GM06990 (cell line): ENCODE data around the gene NCBP2L.

Experiments
- DNase-seq: peaks from one replicate; pipeline ENCODE4 v3.0.0-alpha.2; 2011; ENCODE audit not compliant: insufficient read length; ENCODE audit errors: extremely low read depth
- H3K27me3 ChIP-seq: replicated peaks from 2 replicates; pipeline ENCODE4 v1.6.0; 2011; ENCODE audit warnings: low read length; ENCODE audit not compliant: control insufficient read depth, insufficient read depth
- H3K36me3 ChIP-seq: 2 replicates; pipeline ENCODE4 v1.5.1; 2011; ENCODE audit warnings: low read length; ENCODE audit not compliant: control insufficient read depth, insufficient read depth
- H3K4me3 ChIP-seq: replicated peaks from 2 replicates; pipeline ENCODE4 v1.5.1; 2011; ENCODE audit warnings: low read depth, mild to moderate bottlenecking, control low read depth, low read length
- CTCF ChIP-seq: IDR thresholded peaks from 2 replicates; pipeline ENCODE4 v1.5.1; 2011; ENCODE audit warnings: low read length, control low read depth, mild to moderate bottlenecking, inconsistent platforms; ENCODE audit not compliant: insufficient read depth, poor library complexity, severe bottlenecking

The NCBP2L gene

DNA sequence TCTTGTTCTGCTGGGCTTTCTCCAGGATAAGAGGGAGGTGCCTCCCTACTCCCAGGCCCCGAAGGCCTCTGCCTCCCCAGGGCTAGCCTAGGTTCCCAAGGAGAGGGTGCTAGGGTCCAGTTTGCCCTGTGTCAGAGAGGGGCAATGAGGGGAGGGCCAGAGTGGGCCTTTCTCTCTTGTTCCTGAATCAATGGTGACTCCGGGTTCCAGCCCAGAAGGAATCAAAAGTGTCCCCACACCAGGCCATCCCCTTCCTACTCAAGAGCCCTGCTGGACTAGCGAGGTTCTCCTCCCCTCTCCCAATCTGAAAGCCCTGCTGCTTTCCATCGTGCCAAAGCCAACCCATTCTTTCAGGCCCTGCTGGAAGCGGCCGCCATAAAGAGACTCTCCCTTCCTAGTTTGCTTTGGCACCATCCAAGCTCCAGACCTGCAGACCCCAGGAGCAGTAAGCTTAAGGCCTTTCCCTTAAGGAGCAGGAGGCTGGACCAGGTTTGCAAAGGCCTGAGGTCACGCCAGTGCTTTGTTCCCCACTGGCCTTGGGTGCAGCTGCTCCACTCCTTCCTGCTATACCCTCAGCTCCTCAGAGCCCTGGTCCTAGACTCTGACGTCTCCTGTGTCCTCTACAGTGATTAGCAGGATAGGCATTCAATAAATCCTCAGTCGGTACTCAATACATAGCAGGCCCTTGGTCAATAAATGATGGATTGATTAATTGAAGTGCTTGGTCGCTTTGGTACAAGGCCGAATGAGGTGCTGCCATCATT lies 12.5 kb upstream of the NCBP2L start:
- no peak for DNase-seq
- H3K4me3 ChIP-seq = no peak overlapping the region
- no peak for TF ChIP-seq CTCF
- H3K36me3 ChIP-seq = no peaks in the 10 kb centered on the region
- H3K27me3 ChIP-seq = no peaks in the 10 kb centered on the region

GRCh38 chrX:107766470-107767150 lies 10.9 kb upstream of the NCBP2L start:
- no peak for DNase-seq
- Histone ChIP-seq H3K27me3 (no peaks in the 10 kb centered on the region), H3K36me3 (no peaks in the 10 kb centered on the region), H3K4me3 (no peak overlapping the region)
- no peak for TF ChIP-seq CTCF

DNA sequence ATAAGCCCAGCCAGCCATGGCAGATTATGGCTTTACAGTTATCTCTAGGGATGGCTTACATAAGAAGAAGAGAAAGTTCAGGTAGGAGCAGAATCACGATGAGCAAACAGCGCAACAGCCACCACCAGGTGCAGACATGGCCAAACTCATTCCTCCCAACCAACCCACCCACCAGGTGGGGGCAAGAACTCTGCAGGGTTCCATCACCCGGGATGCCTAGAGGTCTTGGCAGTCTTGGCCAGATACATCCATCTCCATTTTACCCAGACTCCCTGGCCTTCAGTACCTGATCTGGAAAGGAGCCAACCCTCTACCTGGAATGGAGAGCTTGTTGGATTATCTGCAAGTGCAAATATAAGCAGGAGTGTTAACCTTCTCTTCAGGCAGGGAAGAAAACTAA lies 9.5 kb upstream of the NCBP2L start:
- no peaks in the 10 kb centered on the region for H3K36me3 ChIP-seq
- 0 out of 2 replicates have a peak, but pooled peaks cover 1% of the 10 kb centered on the region for H3K27me3 ChIP-seq
- DNase-seq = no peak
- H3K4me3 ChIP-seq = no peak overlapping the region
- TF ChIP-seq CTCF = no peak

- DNase-seq = no peak
- peaks cover 1% of the 10 kb centered on the region; the same call in 1 of the 2 replicates for H3K27me3 ChIP-seq
- no peak for TF ChIP-seq CTCF
- no peak overlapping the region for H3K4me3 ChIP-seq
- H3K36me3 ChIP-seq = no peaks in the 10 kb centered on the region
Observed at GRCh38 chrX:107769581-107770317, 7.8 kb upstream of the NCBP2L start.

GRCh38 chrX:107773206-107773605 lies 4.3 kb upstream of the NCBP2L start:
- TF ChIP-seq CTCF = no peak
- Histone ChIP-seq H3K36me3 (no peaks in the 10 kb centered on the region), H3K4me3 (no peak overlapping the region), H3K27me3 (peaks cover 1% of the 10 kb centered on the region; the same call in 1 of the 2 replicates)
- no peak for DNase-seq
